Heart left ventricle (tissue), 16 donors: ENCODE measurements around the gene ADCY1. TPM values are rescaled to one million over a fixed set of nuclear protein-coding genes. Genes with fewer than 3 reads are reported as not detected.

ENCODE experiments used
- ATAC-seq, 4 donors: fragments of 200-7000 bp; cut with Tn5 transposase; one replicate each; pipeline ENCODE4 v1.9.1; 2020 to 2022; ENCODE audit warnings: moderate library complexity in 4 of 4, mild to moderate bottlenecking in 3 of 4, moderate number of reproducible peaks in 1 of 4
- DNase-seq, 5 donors: peaks; one replicate each; pipeline ENCODE4 v3.0.0-alpha.2; 2020
- H3K27ac ChIP-seq, 12 donors: fragments of 200-600 bp; sonication (generic) in 4 of 12; one replicate each; pipeline versions ENCODE4 v1.5.0 to v1.8.0; 2016 to 2022; ENCODE audit warnings: mild to moderate bottlenecking in 2 of 12
- H3K27me3 ChIP-seq, 9 donors: fragments of 200-600 bp; sonication (generic) in 2 of 9; one replicate each; pipeline versions ENCODE4 v1.5.1 to v1.8.0; 2016 to 2022; ENCODE audit warnings: mild to moderate bottlenecking in 3 of 9
- H3K36me3 ChIP-seq, 9 donors: fragments of 200-600 bp; sonication (generic) in 2 of 9; one replicate each; pipeline versions ENCODE4 v1.5.0 to v1.8.0; 2018 to 2022; ENCODE audit warnings: mild to moderate bottlenecking in 2 of 9
- H3K4me1 ChIP-seq, 12 donors: fragments of 200-600 bp; sonication (generic) in 4 of 12; one replicate each; pipeline versions ENCODE4 v1.5.0 to v1.8.0; 2016 to 2022; ENCODE audit warnings: mild to moderate bottlenecking in 3 of 12
- H3K4me3 ChIP-seq, 12 donors: fragments of 200-600 bp; sonication (generic) in 4 of 12; one replicate each; pipeline versions ENCODE4 v1.5.0 to v1.8.0; 2017 to 2022; ENCODE audit warnings: mild to moderate bottlenecking in 9 of 12, moderate library complexity in 4 of 12
- H3K9me3 ChIP-seq, 12 donors: fragments of 200-600 bp; sonication (generic) in 4 of 12; one replicate each; pipeline versions ENCODE4 v1.5.0 to v1.8.0; 2016 to 2022; ENCODE audit warnings: mild to moderate bottlenecking in 1 of 12
- POLR2A ChIP-seq, 2 donors: fragments of 450-650 bp; IDR thresholded peaks; one replicate each; pipeline ENCODE4 v1.6.1; 2017; ENCODE audit warnings: antibody characterized with exemption in 2 of 2, mild to moderate bottlenecking in 2 of 2, moderate library complexity in 2 of 2
- WGBS, 4 donors: extraction: QIAGEN DNeasy Blood & Tissue Kit in 2 of 4; methylation state at CpG; one replicate each; pipeline versions ENCODE4 v1.1.5 to v1.1.7; 2013 to 2018; 5-methylcytosine and 5-hydroxymethylcytosine counted together
- intact Hi-C, 10 donors: fragments of 100-400 bp; cut with DNase I; formaldehyde crosslinking; loops; one replicate each; pipeline versions ENCODE4 v1.11.1 to v1.14.2; 2022
- polyA plus RNA-seq, 2 donors: library from polyadenylated mRNA; stranded (reverse); fragments of 200-250 nt; gene quantifications; one replicate each; pipeline ENCODE4 v1.2.3, GENCODE V29; 2013
- total RNA-seq, 9 donors: library from RNA; depleted of rRNA in 2 of 9; stranded (reverse); fragments of >200 nt in 2 of 9; fragmentation: NEBNext Ultra II Directional in 3 of 9; extraction: Animal tissue kit (Norgen Biotek cat#: 25700) in 3 of 9; gene quantifications; one replicate each; pipeline versions ENCODE4 v1.1.0 to v1.2.4, GENCODE V29; 2016 to 2023
- TF ChIP-seq, protein P1 (sequence below), 12 donors: fragments of 200-600 bp; sonication (generic) in 4 of 12; IDR thresholded peaks; one replicate each; pipeline versions ENCODE4 v1.5.0 to v1.8.0; 2018 to 2022; ENCODE audit warnings: antibody characterized with exemption in 12 of 12, mild to moderate bottlenecking in 5 of 12
- donor health status: ischemic (EF 13 %, LVEDD 7.1; RV severe dilation, severe dysfunction).
- donor health status: healthy with polysubstance abuse.
- donor health status: DM: no; HTN: yes; CAD: no.
- donor health status: DM: no; HTN: no; CAD: no.
- donor health status: ischemic (EF 25% LVEDD 6.9; RV normal size, moderate dysfunction).
- donor health status: ischemic (EF 25% LVEDD 5.7; RV mildly dilated, moderate dysfunction).
- donor health status: healthy.
- donor health status: DM: yes; HTN: yes; CAD: no.
- donor health status: ischemic (EF 35%, LVEDD 5.7; RV mildly dilated, moderate dysfunction).
- donor health status: nonischemic (EF 11% LVEDD 7.7; RV severe dilation, severe dysfunction).
- donor health status: DM: yes; HTN: yes; CAD: no.
- donor health status: PGD.
- donor health status: ischemic (EF 29% LVEDD 5.4; RV normal size, mild dysfunction).
- donor health status: nonischemic (EF 23%, LVEDD 6.1; RV moderate dilation, normal function).

ADCY1 gene
- total and polyA plus RNA-seq, 11 donors = 0.73 to 10.8 (median 3.6) TPM

GRCh38 chr7:45661302-45661995, 87.3 kb downstream of the ADCY1 start:
- no peaks in the 10 kb centered on the region for H3K36me3 ChIP-seq
- H3K27me3 ChIP-seq = no peaks in the 10 kb centered on the region
- DNase-seq = peak in 1 of 5 donors; percentile 6
- H3K4me3 ChIP-seq = no peak overlapping the region
- 90 to 93% (median 93%) methylated on average over 16 of the region's 16 CpGs for WGBS, 4 donors
- H3K9me3 ChIP-seq = no peaks in the 10 kb centered on the region
- H3K4me1 ChIP-seq = no peaks in the 10 kb centered on the region
- H3K27ac ChIP-seq = no peak overlapping the region
- no peak for ATAC-seq
- TF ChIP-seq POLR2A (IDR thresholded peaks at IDR 0.05) = no peak
- TF ChIP-seq, protein P1, sequence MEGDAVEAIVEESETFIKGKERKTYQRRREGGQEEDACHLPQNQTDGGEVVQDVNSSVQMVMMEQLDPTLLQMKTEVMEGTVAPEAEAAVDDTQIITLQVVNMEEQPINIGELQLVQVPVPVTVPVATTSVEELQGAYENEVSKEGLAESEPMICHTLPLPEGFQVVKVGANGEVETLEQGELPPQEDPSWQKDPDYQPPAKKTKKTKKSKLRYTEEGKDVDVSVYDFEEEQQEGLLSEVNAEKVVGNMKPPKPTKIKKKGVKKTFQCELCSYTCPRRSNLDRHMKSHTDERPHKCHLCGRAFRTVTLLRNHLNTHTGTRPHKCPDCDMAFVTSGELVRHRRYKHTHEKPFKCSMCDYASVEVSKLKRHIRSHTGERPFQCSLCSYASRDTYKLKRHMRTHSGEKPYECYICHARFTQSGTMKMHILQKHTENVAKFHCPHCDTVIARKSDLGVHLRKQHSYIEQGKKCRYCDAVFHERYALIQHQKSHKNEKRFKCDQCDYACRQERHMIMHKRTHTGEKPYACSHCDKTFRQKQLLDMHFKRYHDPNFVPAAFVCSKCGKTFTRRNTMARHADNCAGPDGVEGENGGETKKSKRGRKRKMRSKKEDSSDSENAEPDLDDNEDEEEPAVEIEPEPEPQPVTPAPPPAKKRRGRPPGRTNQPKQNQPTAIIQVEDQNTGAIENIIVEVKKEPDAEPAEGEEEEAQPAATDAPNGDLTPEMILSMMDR (IDR thresholded peaks at IDR 0.05) = no peak
- intact Hi-C loops = loop anchor here in 6 of 10 donors (5.0 to 10.0 kb wide), 3 partner anchors 191 to 201 kb away; no protein-coding TSS in a partner anchor

DNA sequence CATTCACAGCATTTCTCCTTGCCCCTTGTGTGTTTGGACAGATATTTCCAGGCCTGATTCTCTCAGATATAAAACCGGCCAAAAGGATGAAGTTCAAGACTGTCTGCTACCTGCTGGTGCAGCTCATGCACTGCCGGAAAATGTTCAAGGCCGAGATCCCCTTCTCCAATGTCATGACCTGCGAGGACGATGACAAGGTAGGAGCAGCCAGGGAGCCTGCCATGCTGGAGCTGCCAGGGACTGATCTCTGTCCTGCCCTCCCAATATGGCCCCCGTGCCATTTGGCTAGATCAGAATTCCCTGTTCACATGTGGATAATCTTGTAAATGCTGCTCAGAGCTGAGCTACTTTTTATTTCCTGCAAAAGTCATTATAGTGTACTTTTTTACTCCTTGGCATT, 87.8 kb downstream of the ADCY1 start:
- Histone ChIP-seq H3K27ac (no peak overlapping the region), H3K36me3 (no peaks in the 10 kb centered on the region), H3K9me3 (no peaks in the 10 kb centered on the region), H3K4me3 (no peak overlapping the region), H3K27me3 (no peaks in the 10 kb centered on the region), H3K4me1 (no peaks in the 10 kb centered on the region)
- intact Hi-C loops = loop anchor here in 7 of 10 donors (2.0 to 10.0 kb wide), 4 partner anchors 190 to 200 kb away; no protein-coding TSS in a partner anchor
- TF ChIP-seq POLR2A (IDR thresholded peaks at IDR 0.05) = no peak
- TF ChIP-seq, protein P1 (IDR thresholded peaks at IDR 0.05) = no peak
- ATAC-seq = no peak
- WGBS, 4 donors = 90 to 96% (median 92%) methylated on average over 6 of the region's 6 CpGs
- DNase-seq = peak in 1 of 5 donors; percentile 10

DNA sequence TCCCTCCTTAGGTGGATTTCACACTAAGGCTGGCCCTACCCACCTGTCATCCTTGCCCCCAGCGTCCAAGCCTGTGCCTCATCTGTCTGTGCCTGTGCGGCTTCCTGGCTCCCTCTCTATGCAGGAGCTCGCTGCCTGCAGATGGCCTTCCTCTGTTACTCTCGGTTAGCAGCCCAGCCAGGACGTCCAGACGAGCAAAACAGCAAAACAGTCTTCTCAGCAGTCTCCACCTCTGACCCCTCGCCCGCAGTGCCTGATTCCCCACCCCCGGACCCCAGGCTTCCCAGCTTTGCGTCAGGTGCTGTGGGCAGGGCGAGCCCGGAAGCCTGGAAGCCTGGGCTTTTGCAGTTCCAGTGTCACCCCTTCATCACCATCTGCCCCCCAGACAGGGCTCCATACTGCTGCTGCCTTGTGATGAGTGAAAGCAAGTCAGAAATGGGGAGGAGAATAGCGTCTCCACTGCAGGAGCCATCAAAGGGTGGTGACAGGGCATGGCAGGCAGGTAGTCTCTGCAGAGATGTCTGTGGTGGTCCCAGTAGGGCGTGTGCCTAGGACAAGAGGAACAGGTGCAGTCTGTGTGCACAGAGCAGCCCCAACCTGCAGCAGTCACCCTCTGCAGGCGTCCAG, 88.5 kb downstream of the ADCY1 start:
- DNase-seq = peak in 2 of 5 donors; percentile 12 to 32
- TF ChIP-seq POLR2A (IDR thresholded peaks at IDR 0.05) = no peak
- TF ChIP-seq, protein P1 (IDR thresholded peaks at IDR 0.05) = no peak
- ATAC-seq = no peak
- no peaks in the 10 kb centered on the region for H3K9me3 ChIP-seq
- no peaks in the 10 kb centered on the region for H3K36me3 ChIP-seq
- 84 to 90% (median 85%) methylated on average over 13 to 15 of the region's 15 CpGs for WGBS, 4 donors
- H3K4me1 ChIP-seq = no peaks in the 10 kb centered on the region
- no peaks in the 10 kb centered on the region for H3K27me3 ChIP-seq
- intact Hi-C loops = loop anchor here in 7 of 10 donors (2.0 to 10.0 kb wide), 4 partner anchors 190 to 200 kb away; no protein-coding TSS in a partner anchor
- no peak overlapping the region for H3K4me3 ChIP-seq
- H3K27ac ChIP-seq = no peak overlapping the region
